KMS-11 (cell line): ENCODE data around the gene UBE2R2.

Experiments
- H2AFZ ChIP-seq: fragments of 200-600 bp; sonication (generic); 2 replicates; pipeline ENCODE4 v1.6.1; 2016; ENCODE audit warnings: antibody characterized with exemption, mixed run types, low read depth
- H3K27ac ChIP-seq: fragments of 200-600 bp; sonication (generic); 2 replicates; pipeline ENCODE4 v1.6.1; 2016; ENCODE audit warnings: mild to moderate bottlenecking, mixed run types
- H3K27me3 ChIP-seq: fragments of 200-600 bp; sonication (generic); 2 replicates; pipeline ENCODE4 v1.6.1; 2017; ENCODE audit warnings: mild to moderate bottlenecking, low read depth, mixed run types, moderate library complexity; ENCODE audit not compliant: insufficient read depth
- H3K36me3 ChIP-seq: fragments of 200-600 bp; sonication (generic); 2 replicates; pipeline ENCODE4 v1.6.1; 2017; ENCODE audit warnings: mild to moderate bottlenecking, mixed run types; ENCODE audit not compliant: insufficient read depth
- H3K4me1 ChIP-seq: fragments of 200-600 bp; sonication (generic); 2 replicates; pipeline ENCODE4 v1.6.1; 2016; ENCODE audit warnings: mild to moderate bottlenecking, low read depth, mixed run types; ENCODE audit not compliant: poor library complexity, severe bottlenecking
- H3K4me2 ChIP-seq: fragments of 200-600 bp; sonication (generic); 2 replicates; pipeline ENCODE4 v1.7.0; 2016; ENCODE audit warnings: mild to moderate bottlenecking, mixed run types
- H3K4me3 ChIP-seq: fragments of 200-600 bp; sonication (generic); IDR thresholded peaks from 2 replicates; pipeline ENCODE4 v1.6.1; 2017; ENCODE audit warnings: low read depth, low read length, mixed read lengths; ENCODE audit not compliant: insufficient read depth
- H3K79me2 ChIP-seq: fragments of 200-600 bp; sonication (generic); 2 replicates; pipeline ENCODE4 v1.6.1; 2016; ENCODE audit warnings: low read depth, mixed run types; ENCODE audit not compliant: insufficient read depth
- H3K9ac ChIP-seq: fragments of 200-600 bp; sonication (generic); 2 replicates; pipeline ENCODE4 v1.6.1; 2016; ENCODE audit warnings: mild to moderate bottlenecking, mixed run types
- H4K20me1 ChIP-seq: fragments of 200-600 bp; sonication (generic); 2 replicates; pipeline ENCODE4 v1.6.1; 2016; ENCODE audit warnings: mild to moderate bottlenecking, mixed run types; ENCODE audit not compliant: insufficient read depth
- CTCF ChIP-seq: fragments of 200-600 bp; sonication (generic); conservative IDR thresholded peaks from 2 replicates; pipeline ENCODE4 v1.6.1; 2017; ENCODE audit warnings: low read depth, mild to moderate bottlenecking, antibody characterized with exemption, low read length, moderate library complexity, mixed read lengths

UBE2R2 gene

DNA sequence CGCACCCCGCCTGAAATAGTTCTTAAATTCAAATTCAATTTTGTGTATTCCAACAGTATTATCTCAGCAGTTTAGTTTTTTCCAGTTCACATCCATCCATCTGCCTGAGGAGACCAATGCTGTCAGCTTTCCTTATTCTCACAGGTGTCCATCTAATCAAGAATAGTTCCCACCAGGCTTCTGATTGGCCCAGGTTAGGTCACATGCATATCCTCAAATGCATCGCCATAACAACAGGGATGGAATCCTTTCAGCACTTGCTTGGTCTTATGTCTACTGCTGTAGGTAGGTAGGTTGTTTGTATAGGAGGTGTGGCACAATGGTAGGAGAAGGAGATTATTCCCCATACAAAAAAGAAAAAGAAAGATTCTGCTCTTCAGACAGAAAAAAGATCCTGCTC, 91.2 kb downstream of the UBE2R2 start:
- TF ChIP-seq CTCF = no peak
- no peak overlapping the region for H2AFZ ChIP-seq
- H4K20me1 ChIP-seq = no peaks in the 10 kb centered on the region
- no peak overlapping the region for H3K27ac ChIP-seq
- no peaks in the 10 kb centered on the region; the same call in 1 of the 2 replicates for H3K79me2 ChIP-seq
- no peak overlapping the region for H3K4me3 ChIP-seq
- no peaks in the 10 kb centered on the region for H3K36me3 ChIP-seq
- H3K27me3 ChIP-seq = no peaks in the 10 kb centered on the region
- H3K4me2 ChIP-seq = no peak overlapping the region
- no peak overlapping the region for H3K9ac ChIP-seq
- no peaks in the 10 kb centered on the region for H3K4me1 ChIP-seq

GRCh38 chr9:33908749-33909148, 91.8 kb downstream of the UBE2R2 start:
- H3K4me2 ChIP-seq = no peak overlapping the region
- H3K36me3 ChIP-seq = no peaks in the 10 kb centered on the region
- H3K27ac ChIP-seq = no peak overlapping the region
- H3K4me1 ChIP-seq = no peaks in the 10 kb centered on the region
- no peaks in the 10 kb centered on the region; the same call in 1 of the 2 replicates for H3K79me2 ChIP-seq
- H2AFZ ChIP-seq = no peak overlapping the region
- no peak overlapping the region for H3K4me3 ChIP-seq
- no peak for TF ChIP-seq CTCF
- no peak overlapping the region for H3K9ac ChIP-seq
- no peaks in the 10 kb centered on the region for H3K27me3 ChIP-seq
- no peaks in the 10 kb centered on the region for H4K20me1 ChIP-seq

DNA sequence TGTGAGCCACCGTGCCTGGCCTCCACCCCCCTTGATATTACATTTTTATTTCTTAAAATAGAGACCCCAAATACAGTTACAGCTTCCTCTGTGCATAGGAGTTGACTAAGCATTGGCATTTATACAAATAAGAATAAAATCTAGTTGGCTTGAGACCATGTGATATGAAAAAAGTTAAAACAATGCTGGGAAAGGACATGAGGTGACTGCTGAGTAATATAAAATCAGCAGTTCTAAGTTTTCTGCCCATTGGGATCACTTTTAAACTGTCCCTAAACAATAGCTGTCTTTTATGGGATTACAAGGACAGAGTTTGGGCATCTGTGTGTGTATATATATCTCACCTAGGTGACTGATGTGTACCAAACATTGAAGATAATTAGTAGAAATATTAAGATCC, 96.6 kb downstream of the UBE2R2 start:
- no peaks in the 10 kb centered on the region for H3K27me3 ChIP-seq
- no peak overlapping the region for H3K4me2 ChIP-seq
- no peak overlapping the region for H3K9ac ChIP-seq
- H2AFZ ChIP-seq = no peak overlapping the region
- peaks cover 3% of the 10 kb centered on the region; the same call in 1 of the 2 replicates for H3K79me2 ChIP-seq
- TF ChIP-seq CTCF = no peak
- no peaks in the 10 kb centered on the region for H4K20me1 ChIP-seq
- H3K27ac ChIP-seq = no peak overlapping the region
- H3K4me3 ChIP-seq = no peak overlapping the region
- no peaks in the 10 kb centered on the region for H3K4me1 ChIP-seq
- no peaks in the 10 kb centered on the region for H3K36me3 ChIP-seq

- no peak overlapping the region for H3K27ac ChIP-seq
- no peaks in the 10 kb centered on the region for H3K36me3 ChIP-seq
- H4K20me1 ChIP-seq = no peaks in the 10 kb centered on the region
- H3K79me2 ChIP-seq = peaks cover 3% of the 10 kb centered on the region; the same call in 1 of the 2 replicates
- no peaks in the 10 kb centered on the region for H3K4me1 ChIP-seq
- no peak overlapping the region for H2AFZ ChIP-seq
- TF ChIP-seq CTCF = no peak
- no peak overlapping the region for H3K4me2 ChIP-seq
- H3K4me3 ChIP-seq = no peak overlapping the region
- no peaks in the 10 kb centered on the region for H3K27me3 ChIP-seq
- H3K9ac ChIP-seq = no peak overlapping the region
Observed at GRCh38 chr9:33914887-33915628, 98.1 kb downstream of the UBE2R2 start.
